Rectal smooth muscle tissue (tissue), 1 donor: ENCODE data around the gene ZMIZ1.

Experiments used
- H3K27ac ChIP-seq: one replicate; pipeline ENCODE4 v1.7.0; 2013; ENCODE audit warnings: low read depth, low read length, inconsistent platforms
- H3K27me3 ChIP-seq: one replicate; pipeline ENCODE4 v1.7.0; 2013; ENCODE audit warnings: low read length; ENCODE audit not compliant: control insufficient read depth, insufficient read depth
- H3K36me3 ChIP-seq: one replicate; pipeline ENCODE4 v1.7.0; 2013; ENCODE audit warnings: low read length; ENCODE audit not compliant: control insufficient read depth, insufficient read depth
- H3K4me1 ChIP-seq: one replicate; pipeline ENCODE4 v1.7.0; 2013; ENCODE audit warnings: low read length; ENCODE audit not compliant: control insufficient read depth, insufficient read depth
- H3K4me3 ChIP-seq: one replicate; pipeline ENCODE4 v1.7.0; 2013; ENCODE audit warnings: low read length
- H3K9ac ChIP-seq: one replicate; pipeline ENCODE4 v1.7.0; 2013; ENCODE audit warnings: low read length

The ZMIZ1 gene

GRCh38 chr10:79311581-79312407, 243.0 kb downstream of the ZMIZ1 start:
- Histone ChIP-seq H3K4me3 (no peak overlapping the region), H3K4me1 (no peaks in the 10 kb centered on the region), H3K9ac (no peak overlapping the region), H3K27ac (no peak overlapping the region), H3K27me3 (no peaks in the 10 kb centered on the region), H3K36me3 (peaks cover 42% of the 10 kb centered on the region)

- Histone ChIP-seq H3K27me3 (no peaks in the 10 kb centered on the region), H3K36me3 (peaks cover 33% of the 10 kb centered on the region), H3K4me3 (no peak overlapping the region), H3K4me1 (no peaks in the 10 kb centered on the region), H3K9ac (no peak overlapping the region), H3K27ac (no peak overlapping the region)
Observed at GRCh38 chr10:79312601-79313187, 243.9 kb downstream of the ZMIZ1 start.

GRCh38 chr10:79313320-79313719, 244.6 kb downstream of the ZMIZ1 start:
- Histone ChIP-seq H3K27ac (no peak overlapping the region), H3K4me3 (no peak overlapping the region), H3K4me1 (no peaks in the 10 kb centered on the region), H3K36me3 (peaks cover 27% of the 10 kb centered on the region), H3K27me3 (no peaks in the 10 kb centered on the region), H3K9ac (no peak overlapping the region)

- H3K27ac ChIP-seq: no peak overlapping the region
- no peak overlapping the region for H3K4me3 ChIP-seq
- no peak overlapping the region for H3K9ac ChIP-seq
- no peaks in the 10 kb centered on the region for H3K27me3 ChIP-seq
- peaks cover 24% of the 10 kb centered on the region for H3K36me3 ChIP-seq
- H3K4me1 ChIP-seq: no peaks in the 10 kb centered on the region
Observed at GRCh38 chr10:79313911-79314439, 245.2 kb downstream of the ZMIZ1 start.

GRCh38 chr10:79314761-79315601, 246.2 kb downstream of the ZMIZ1 start:
- Histone ChIP-seq H3K9ac (no peak overlapping the region), H3K36me3 (peaks cover 15% of the 10 kb centered on the region), H3K27me3 (no peaks in the 10 kb centered on the region), H3K4me1 (no peaks in the 10 kb centered on the region), H3K4me3 (no peak overlapping the region), H3K27ac (no peak overlapping the region)

- Histone ChIP-seq H3K27ac (no peak overlapping the region), H3K4me3 (no peak overlapping the region), H3K9ac (no peak overlapping the region), H3K36me3 (peaks cover 15% of the 10 kb centered on the region), H3K4me1 (no peaks in the 10 kb centered on the region), H3K27me3 (no peaks in the 10 kb centered on the region)
Observed at GRCh38 chr10:79315602-79315920, 246.8 kb downstream of the ZMIZ1 start.

GRCh38 chr10:79316671-79317431, 248.1 kb downstream of the ZMIZ1 start:
- Histone ChIP-seq H3K4me1 (no peaks in the 10 kb centered on the region), H3K9ac (no peak overlapping the region)

GRCh38 chr10:79318369-79318768, 249.6 kb downstream of the ZMIZ1 start:
- Histone ChIP-seq H3K27me3 (no peaks in the 10 kb centered on the region), H3K9ac (no peak overlapping the region), H3K36me3 (peaks cover 5% of the 10 kb centered on the region), H3K4me1 (peaks cover 4% of the 10 kb centered on the region), H3K4me3 (no peak overlapping the region), H3K27ac (no peak overlapping the region)

More at GRCh38 chr10:79316671-79317431, 248.1 kb downstream of the ZMIZ1 start:
- Histone ChIP-seq H3K4me3 (no peak overlapping the region), H3K27ac (no peak overlapping the region), H3K36me3 (peaks cover 10% of the 10 kb centered on the region), H3K27me3 (no peaks in the 10 kb centered on the region)

GRCh38 chr10:79319115-79319771, 250.5 kb downstream of the ZMIZ1 start:
- H3K36me3 ChIP-seq: no peaks in the 10 kb centered on the region
- H3K9ac ChIP-seq: no peak overlapping the region
- peaks cover 4% of the 10 kb centered on the region for H3K4me1 ChIP-seq
- no peak overlapping the region for H3K27ac ChIP-seq
- H3K27me3 ChIP-seq: no peaks in the 10 kb centered on the region
- no peak overlapping the region for H3K4me3 ChIP-seq

GRCh38 chr10:79320316-79320715, 251.6 kb downstream of the ZMIZ1 start:
- H3K27ac ChIP-seq: no peak overlapping the region
- no peaks in the 10 kb centered on the region for H3K36me3 ChIP-seq
- no peak overlapping the region for H3K4me3 ChIP-seq
- no peak overlapping the region for H3K9ac ChIP-seq
- peaks cover 4% of the 10 kb centered on the region for H3K4me1 ChIP-seq
- H3K27me3 ChIP-seq: no peaks in the 10 kb centered on the region

GRCh38 chr10:79320820-79321493, 252.2 kb downstream of the ZMIZ1 start:
- peaks cover 4% of the 10 kb centered on the region for H3K4me1 ChIP-seq
- no peak overlapping the region for H3K4me3 ChIP-seq
- H3K27me3 ChIP-seq: no peaks in the 10 kb centered on the region
- no peaks in the 10 kb centered on the region for H3K36me3 ChIP-seq
- no peak overlapping the region for H3K27ac ChIP-seq
- H3K9ac ChIP-seq: no peak overlapping the region
